AG08396 (cell line): ENCODE results near the gene ARCN1.

Source experiments
- DNase-seq: peaks from one replicate; pipeline ENCODE4 v3.0.0; 2012; ENCODE audit warnings: low spot score, mixed read lengths

ARCN1 gene

GRCh38 chr11:118572061-118572980, at the start of gene ARCN1:
Gene ARCN1 (plus strand): TSS chr11:118572409. CDS start chr11:118572548, 139 bp downstream.
- DNase-seq, result peak; percentile 86

- DNase-seq, result peak; percentile 51
These were observed 49.6 kb upstream of the ARCN1 start for GRCh38 chr11:118522571-118523072.

GRCh38 chr11:118524356-118524755, 47.9 kb upstream of the ARCN1 start:
- DNase-seq, result no peak

GRCh38 chr11:118524757-118525470, 47.3 kb upstream of the ARCN1 start:
- no peak for DNase-seq

- no peak for DNase-seq
These were observed 45.5 kb upstream of the ARCN1 start for GRCh38 chr11:118526688-118527087.

GRCh38 chr11:118527109-118527508, 45.1 kb upstream of the ARCN1 start, which contains the start of gene TTC36:
Gene TTC36 (plus strand): TSS chr11:118527474. CDS start chr11:118527495, 21 bp downstream.
- DNase-seq, result no peak

GRCh38 chr11:118528511-118528910, 43.7 kb upstream of the ARCN1 start:
- no peak for DNase-seq

GRCh38 chr11:118529584-118530175, 42.5 kb upstream of the ARCN1 start:
- DNase-seq, result no peak

- DNase-seq, result no peak
These were observed 42.0 kb upstream of the ARCN1 start for GRCh38 chr11:118530180-118530682.

GRCh38 chr11:118530683-118531596, 41.3 kb upstream of the ARCN1 start, which contains the start of gene TMEM25:
Gene TMEM25 (plus strand): TSS chr11:118531192. CDS start chr11:118531802, 610 bp downstream.
- peak; percentile 82 for DNase-seq

- DNase-seq, result peak; percentile 49
These were observed 40.6 kb upstream of the ARCN1 start for GRCh38 chr11:118531597-118532084.

GRCh38 chr11:118532091-118532490, 40.1 kb upstream of the ARCN1 start:
- no peak for DNase-seq

- DNase-seq, result no peak
These were observed 39.1 kb upstream of the ARCN1 start for GRCh38 chr11:118532852-118533768.

- DNase-seq, result no peak
These were observed 38.2 kb upstream of the ARCN1 start for GRCh38 chr11:118533769-118534729.

GRCh38 chr11:118535261-118535660, 36.9 kb upstream of the ARCN1 start:
- no peak for DNase-seq

- no peak for DNase-seq
These were observed 35.5 kb upstream of the ARCN1 start for GRCh38 chr11:118536726-118537125.

- no peak for DNase-seq
These were observed 34.7 kb upstream of the ARCN1 start for GRCh38 chr11:118537409-118537980.

- DNase-seq, result no peak
These were observed 28.1 kb upstream of the ARCN1 start for GRCh38 chr11:118544010-118544646.
